ENCODE results near the gene ANXA6.

DNA sequence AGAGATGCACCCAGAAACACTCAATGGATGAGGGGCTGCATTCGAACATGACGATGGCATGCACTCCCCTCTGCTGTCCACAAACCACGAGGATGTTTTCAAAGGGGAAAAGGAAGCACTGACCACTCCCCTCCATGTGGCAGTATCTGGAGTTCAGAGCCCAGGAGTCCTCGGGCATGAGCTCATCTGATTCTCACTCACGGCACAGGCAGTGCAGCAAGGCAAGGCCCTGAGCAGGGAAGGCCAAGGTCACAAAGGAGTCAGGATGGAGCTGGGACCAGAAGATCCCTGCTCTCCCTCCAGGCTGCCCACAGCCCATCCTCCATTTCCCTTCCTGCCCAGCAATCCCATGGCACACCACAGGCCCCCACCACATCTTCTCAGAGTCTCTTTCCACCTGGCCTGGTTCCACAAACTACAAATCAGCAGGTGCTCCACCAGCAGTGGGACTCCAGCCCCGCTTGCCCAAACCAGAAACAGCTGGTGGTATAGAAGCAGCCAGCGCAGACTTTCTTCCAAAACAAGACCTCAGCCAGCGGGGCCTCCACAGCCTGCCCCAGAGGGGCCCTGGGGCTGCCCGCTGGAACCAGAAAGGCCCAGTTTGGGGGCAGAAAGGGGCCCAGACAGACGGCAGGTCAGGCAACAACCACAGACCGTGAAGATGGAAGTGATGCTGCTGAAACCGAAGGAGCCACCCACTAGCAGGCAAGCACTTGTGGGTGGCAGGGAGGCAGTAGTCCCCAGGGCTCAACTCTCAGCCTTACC lies 89.0 kb downstream of the ANXA6 start:
- TF ChIP-seq YY1 (tag by site-specific recombination; IDR thresholded peaks at IDR 0.05), result no peak
- TF ChIP-seq, protein P1, sequence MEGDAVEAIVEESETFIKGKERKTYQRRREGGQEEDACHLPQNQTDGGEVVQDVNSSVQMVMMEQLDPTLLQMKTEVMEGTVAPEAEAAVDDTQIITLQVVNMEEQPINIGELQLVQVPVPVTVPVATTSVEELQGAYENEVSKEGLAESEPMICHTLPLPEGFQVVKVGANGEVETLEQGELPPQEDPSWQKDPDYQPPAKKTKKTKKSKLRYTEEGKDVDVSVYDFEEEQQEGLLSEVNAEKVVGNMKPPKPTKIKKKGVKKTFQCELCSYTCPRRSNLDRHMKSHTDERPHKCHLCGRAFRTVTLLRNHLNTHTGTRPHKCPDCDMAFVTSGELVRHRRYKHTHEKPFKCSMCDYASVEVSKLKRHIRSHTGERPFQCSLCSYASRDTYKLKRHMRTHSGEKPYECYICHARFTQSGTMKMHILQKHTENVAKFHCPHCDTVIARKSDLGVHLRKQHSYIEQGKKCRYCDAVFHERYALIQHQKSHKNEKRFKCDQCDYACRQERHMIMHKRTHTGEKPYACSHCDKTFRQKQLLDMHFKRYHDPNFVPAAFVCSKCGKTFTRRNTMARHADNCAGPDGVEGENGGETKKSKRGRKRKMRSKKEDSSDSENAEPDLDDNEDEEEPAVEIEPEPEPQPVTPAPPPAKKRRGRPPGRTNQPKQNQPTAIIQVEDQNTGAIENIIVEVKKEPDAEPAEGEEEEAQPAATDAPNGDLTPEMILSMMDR (tag by site-specific recombination; IDR thresholded peaks at IDR 0.05), result no peak
- no peak for TF ChIP-seq TCF7L2 (IDR thresholded peaks at IDR 0.05; ENCODE audit: borderline replicate concordance, low read depth, low read length)
- no peak for TF ChIP-seq ZNF274 (IDR thresholded peaks at IDR 0.05; ENCODE audit: low read length)
- no peak for TF ChIP-seq ZNF274 (tag by site-specific recombination; IDR thresholded peaks at IDR 0.05; ENCODE audit: borderline replicate concordance)
- TF ChIP-seq, protein P2, sequence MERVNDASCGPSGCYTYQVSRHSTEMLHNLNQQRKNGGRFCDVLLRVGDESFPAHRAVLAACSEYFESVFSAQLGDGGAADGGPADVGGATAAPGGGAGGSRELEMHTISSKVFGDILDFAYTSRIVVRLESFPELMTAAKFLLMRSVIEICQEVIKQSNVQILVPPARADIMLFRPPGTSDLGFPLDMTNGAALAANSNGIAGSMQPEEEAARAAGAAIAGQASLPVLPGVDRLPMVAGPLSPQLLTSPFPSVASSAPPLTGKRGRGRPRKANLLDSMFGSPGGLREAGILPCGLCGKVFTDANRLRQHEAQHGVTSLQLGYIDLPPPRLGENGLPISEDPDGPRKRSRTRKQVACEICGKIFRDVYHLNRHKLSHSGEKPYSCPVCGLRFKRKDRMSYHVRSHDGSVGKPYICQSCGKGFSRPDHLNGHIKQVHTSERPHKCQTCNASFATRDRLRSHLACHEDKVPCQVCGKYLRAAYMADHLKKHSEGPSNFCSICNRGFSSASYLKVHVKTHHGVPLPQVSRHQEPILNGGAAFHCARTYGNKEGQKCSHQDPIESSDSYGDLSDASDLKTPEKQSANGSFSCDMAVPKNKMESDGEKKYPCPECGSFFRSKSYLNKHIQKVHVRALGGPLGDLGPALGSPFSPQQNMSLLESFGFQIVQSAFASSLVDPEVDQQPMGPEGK (tag by site-specific recombination; IDR thresholded peaks at IDR 0.05), result no peak
- TF ChIP-seq ZNF670 (tag by site-specific recombination; IDR thresholded peaks at IDR 0.05; ENCODE audit: low read depth), result no peak
- TF ChIP-seq ZFP37 (tag by site-specific recombination; IDR thresholded peaks at IDR 0.05), result no peak
- TF ChIP-seq ZBTB8A (tag by site-specific recombination; IDR thresholded peaks at IDR 0.05), result no peak
- no peak for TF ChIP-seq ZNF843 (tag by site-specific recombination; IDR thresholded peaks at IDR 0.05)

Measured in HEK293 (cell line).